H1 (cell line): ENCODE results near the gene EXO1. TPM values are rescaled to one million over a fixed set of nuclear protein-coding genes. Genes with fewer than 3 reads are reported as not detected.

Experiments
- CTCF ChIA-PET: fragments of 300-600 bp; sonication (Branson Sonifier 250); formaldehyde crosslinking; loops from one replicate; lab custom pipeline; 2021; ENCODE audit not compliant: partially characterized antibody; lab: Charles Lee
- POLR2A ChIA-PET: fragments of 300-600 bp; sonication (Branson Sonifier 250); formaldehyde crosslinking; loops from one replicate; lab custom pipeline; 2021; ENCODE audit warnings: inconsistent platforms; ENCODE audit not compliant: partially characterized antibody; lab: Charles Lee
- DNase-seq, 2 experiments: peaks; one replicate each; pipeline versions ENCODE4 v3.0.0 to v3.0.0-alpha.2; 2010 to 2022; ENCODE audit warnings: low spot score in 2 of 2, low read depth in 1 of 2, mixed read lengths in 1 of 2
- FAIRE-seq: peaks from 2 replicates; lab custom pipeline; 2011; peaks lifted over from hg19 to GRCh38; lab: Jason Lieb, UNC
- H2AFZ ChIP-seq: 2 replicates; pipeline ENCODE4 v1.8.1; 2012; ENCODE audit warnings: low read length, inconsistent platforms
- H2AK5ac ChIP-seq: 2 replicates; pipeline ENCODE4 v1.6.1; 2013; ENCODE audit warnings: low read depth, low read length
- H2BK120ac ChIP-seq: replicated peaks from 2 replicates; pipeline ENCODE3; 2013; ENCODE audit warnings: low read depth, low read length, inconsistent platforms
- H2BK12ac ChIP-seq: 2 replicates; pipeline ENCODE4 v1.6.1; 2013; ENCODE audit warnings: low read depth, low read length
- H2BK15ac ChIP-seq: 2 replicates; pipeline ENCODE4 v1.6.1; 2013; ENCODE audit warnings: low read length
- H2BK20ac ChIP-seq: 2 replicates; pipeline ENCODE4 v1.6.1; 2013; ENCODE audit warnings: low read length
- H2BK5ac ChIP-seq: 2 replicates; pipeline ENCODE4 v1.6.1; 2013; ENCODE audit warnings: low read depth, low read length
- H3K14ac ChIP-seq: 2 replicates; pipeline ENCODE4 v1.6.1; 2013; ENCODE audit warnings: inconsistent platforms; ENCODE audit not compliant: insufficient read length
- H3K18ac ChIP-seq: 2 replicates; pipeline ENCODE4 v1.6.1; 2013; ENCODE audit warnings: low read length; ENCODE audit errors: extremely low read depth
- H3K23ac ChIP-seq: 2 replicates; pipeline ENCODE4 v1.6.1; 2013; ENCODE audit warnings: inconsistent platforms; ENCODE audit not compliant: insufficient read length
- H3K23me2 ChIP-seq: 2 replicates; pipeline ENCODE4 v1.6.1; 2013; ENCODE audit warnings: low read depth, low read length
- H3K27ac ChIP-seq: 2 replicates; pipeline ENCODE4 v1.6.1; 2011; ENCODE audit warnings: low read depth, low read length, inconsistent platforms
- H3K27me3 ChIP-seq, 4 experiments: replicated peaks in 1 of 4; 1 replicate in 1 of 4; 2 replicates in 3 of 4; pipeline versions ENCODE4 v1.6.1 to v1.8.1; 2011 to 2013; ENCODE audit warnings: low read length in 3 of 4, mild to moderate bottlenecking in 3 of 4, inconsistent platforms in 2 of 4, mixed read lengths in 2 of 4, moderate library complexity in 1 of 4; ENCODE audit not compliant: control insufficient read depth in 3 of 4, insufficient read depth in 3 of 4; ENCODE audit errors: extremely low read depth in 1 of 4
- H3K36me3 ChIP-seq, 4 experiments: 2 replicates each; pipeline versions ENCODE4 v1.6.1 to v1.8.1; 2011 to 2013; ENCODE audit warnings: mild to moderate bottlenecking in 4 of 4, low read length in 3 of 4, moderate library complexity in 2 of 4, control low read depth in 1 of 4, inconsistent platforms in 1 of 4; ENCODE audit not compliant: insufficient read depth in 4 of 4, control insufficient read depth in 2 of 4
- H3K4ac ChIP-seq: replicated peaks from 2 replicates; pipeline ENCODE3; 2013; ENCODE audit warnings: low read length, low read depth, mixed read lengths, inconsistent platforms; ENCODE audit not compliant: insufficient read length
- H3K4me1 ChIP-seq, 4 experiments: replicated peaks in 1 of 4; 1 replicate in 1 of 4; 2 replicates in 3 of 4; pipeline versions ENCODE4 v1.6.1 to v1.8.1; 2011 to 2013; ENCODE audit warnings: low read length in 3 of 4, inconsistent platforms in 2 of 4, mixed read lengths in 1 of 4; ENCODE audit not compliant: insufficient read depth in 4 of 4, control insufficient read depth in 3 of 4
- H3K4me2 ChIP-seq, 2 experiments: 2 replicates each; pipeline versions ENCODE4 v1.6.1 to v1.8.1; 2011 to 2013; ENCODE audit warnings: low read depth in 2 of 2, low read length in 2 of 2, control low read depth in 1 of 2, inconsistent platforms in 1 of 2, mild to moderate bottlenecking in 1 of 2; ENCODE audit not compliant: insufficient read depth in 1 of 2
- H3K4me3 ChIP-seq, 4 experiments: fragments of 200-600, 300-600 bp in 1 of 4; sonication (generic), shearing (Covaris generic), sonication (Bioruptor Twin) in 1 of 4; 2 replicates each; pipeline versions ENCODE4 v1.5.1 to v1.8.1; 2011 to 2016; ENCODE audit warnings: low read length in 4 of 4, low read depth in 3 of 4, control low read depth in 2 of 4, inconsistent platforms in 2 of 4, mild to moderate bottlenecking in 2 of 4, mixed read lengths in 1 of 4, moderate library complexity in 1 of 4; ENCODE audit not compliant: insufficient read depth in 2 of 4; ENCODE audit errors: extremely low read depth in 1 of 4
- H3K56ac ChIP-seq: replicated peaks from 2 replicates; pipeline ENCODE3; 2013; ENCODE audit warnings: low read depth, mild to moderate bottlenecking, mixed read lengths, low read length, inconsistent platforms; ENCODE audit not compliant: insufficient read length
- H3K79me1 ChIP-seq: 2 replicates; pipeline ENCODE4 v1.6.1; 2013; ENCODE audit warnings: low read depth, low read length, control low read depth
- H3K79me2 ChIP-seq, 2 experiments: 2 replicates each; pipeline versions ENCODE4 v1.6.1 to v1.8.1; 2012 to 2013; ENCODE audit warnings: low read length in 2 of 2, mild to moderate bottlenecking in 2 of 2, inconsistent platforms in 1 of 2; ENCODE audit not compliant: insufficient read depth in 2 of 2, control insufficient read depth in 1 of 2
- H3K9ac ChIP-seq, 4 experiments: replicated peaks in 1 of 4; 1 replicate in 1 of 4; 2 replicates in 3 of 4; pipeline versions ENCODE4 v1.6.1 to v1.8.1; 2011 to 2013; ENCODE audit warnings: low read depth in 3 of 4, low read length in 3 of 4, control low read depth in 2 of 4, mild to moderate bottlenecking in 2 of 4, moderate library complexity in 2 of 4, inconsistent platforms in 1 of 4; ENCODE audit errors: extremely low read depth in 1 of 4
- H3K9me3 ChIP-seq, 2 experiments: 2 replicates each; pipeline versions ENCODE4 v1.6.1 to v1.8.1; 2012 to 2013; ENCODE audit warnings: mild to moderate bottlenecking in 2 of 2, moderate library complexity in 2 of 2, control low read depth in 1 of 2, inconsistent platforms in 1 of 2, low read depth in 1 of 2, low read length in 1 of 2, mixed read lengths in 1 of 2; ENCODE audit not compliant: insufficient read depth in 2 of 2
- H4K20me1 ChIP-seq, 2 experiments: replicated peaks in 1 of 2; 2 replicates each; pipeline versions ENCODE3 to v1.8.1; 2011 to 2013; ENCODE audit warnings: inconsistent platforms in 2 of 2, low read length in 2 of 2, mild to moderate bottlenecking in 1 of 2; ENCODE audit not compliant: insufficient read depth in 2 of 2, control insufficient read depth in 1 of 2
- H4K5ac ChIP-seq: 2 replicates; pipeline ENCODE4 v1.6.1; 2013; ENCODE audit warnings: low read length, low read depth, mixed read lengths, inconsistent platforms; ENCODE audit not compliant: insufficient read length
- H4K8ac ChIP-seq: 2 replicates; pipeline ENCODE4 v1.8.0; 2013; ENCODE audit warnings: mild to moderate bottlenecking, moderate library complexity, low read length, inconsistent platforms; ENCODE audit not compliant: insufficient read depth; ENCODE audit errors: extremely low read depth
- H4K91ac ChIP-seq: replicated peaks from 2 replicates; pipeline ENCODE3; 2013; ENCODE audit warnings: low read length, mixed read lengths, inconsistent platforms; ENCODE audit not compliant: insufficient read length
- RBBP5 ChIP-seq: IDR thresholded peaks from 2 replicates; pipeline ENCODE4 v1.7.1; 2012; ENCODE audit warnings: low read depth, mild to moderate bottlenecking, inconsistent platforms, low read length, moderate library complexity, borderline replicate concordance
- RNF2 ChIP-seq: fragments of 200-900, 300-1000 bp; sonication (generic); IDR thresholded peaks from 2 replicates; pipeline ENCODE4 v1.7.1; 2016; ENCODE audit warnings: borderline replicate concordance, low read depth, mild to moderate bottlenecking, antibody characterized with exemption, low read length; ENCODE audit not compliant: poor library complexity, severe bottlenecking; ENCODE audit errors: missing control alignments
- SAP30 ChIP-seq: fragments of 300-600 bp; sonication (generic); IDR thresholded peaks from 2 replicates; pipeline ENCODE4 v1.7.1; 2012; ENCODE audit warnings: low read length, moderate library complexity, mild to moderate bottlenecking, inconsistent platforms; ENCODE audit not compliant: insufficient read depth, insufficient replicate concordance
- polyA plus RNA-seq, 7 experiments: library from polyadenylated mRNA; depleted of rRNA in 3 of 7; stranded (reverse) in 5 of 7; unstranded in 2 of 7; fragments of >200 nt in 5 of 7; fragments of 200-250 nt in 2 of 7; gene quantifications; 1 replicate in 5 of 7; 2 replicates in 1 of 7; 4 replicates in 1 of 7; pipeline versions ENCODE4 v1.2.1 to v1.2.3, GENCODE V29; 2011 to 2013; ENCODE audit warnings: missing spikeins in 2 of 7, mixed read lengths in 2 of 7
- total RNA-seq: library from RNA; stranded (reverse); fragmentation: NEBNext Ultra II Directional; extraction: Animal tissue kit (Norgen Biotek cat#: 25700); gene quantifications from 2 replicates; pipeline ENCODE4 v1.2.1, GENCODE V29; 2021

Gene EXO1
- total and polyA plus RNA-seq, 2 of the 8 experiments (the other 6 are each of a cell fraction or from before 2014, with no cell fraction given) = 9.2 to 43.0 TPM

DNA sequence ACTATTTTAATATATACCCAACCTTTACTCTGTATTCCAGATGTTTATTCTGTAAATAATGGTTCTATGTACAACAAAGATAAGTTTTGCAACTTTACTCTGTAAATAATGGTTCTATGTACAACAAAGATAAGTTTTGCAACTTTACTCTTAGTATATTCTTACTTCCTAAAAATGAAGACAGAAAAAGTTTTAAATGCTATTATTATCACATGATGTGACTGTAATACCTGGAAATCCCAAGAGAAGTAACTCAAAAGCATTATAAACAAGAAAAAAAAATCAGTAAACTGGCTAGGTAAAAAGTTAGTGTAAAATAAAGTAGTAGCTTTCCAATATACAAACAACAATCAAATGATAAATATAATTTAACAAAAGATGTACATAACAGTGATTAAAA is 18.5 kb upstream of the EXO1 start:
- POLR2A ChIA-PET = no interaction called here
- Histone ChIP-seq H4K20me1 (no peaks in the 10 kb centered on the region), H3K18ac (no peak overlapping the region), H3K9me3 (no peaks in the 10 kb centered on the region), H2AFZ (no peak overlapping the region), H4K8ac (no peak overlapping the region), H2BK20ac (no peak overlapping the region), H2BK15ac (no peak overlapping the region), H3K79me1 (no peaks in the 10 kb centered on the region), H2BK12ac (no peak overlapping the region), H3K23ac (no peak overlapping the region), H3K14ac (no peak overlapping the region), H3K4ac (no peak overlapping the region), H3K79me2 (no peaks in the 10 kb centered on the region), H3K56ac (no peak overlapping the region), H2AK5ac (no peak overlapping the region), H2BK5ac (no peak overlapping the region), H3K27ac (no peak overlapping the region), H4K5ac (no peak overlapping the region), H2BK120ac (no peak overlapping the region), H3K4me2 (no peak overlapping the region), H3K9ac (no peak overlapping the region), H4K91ac (no peak overlapping the region), H3K36me3 (no peaks in the 10 kb centered on the region), H3K4me1 (no peaks in the 10 kb centered on the region), H3K27me3 (no peaks in the 10 kb centered on the region), H3K4me3 (no peak overlapping the region), H3K23me2 (no peaks in the 10 kb centered on the region)
- no peak for DNase-seq
- CTCF ChIA-PET = interaction anchor here (0.9 to 1.6 kb wide), 5 partner anchors 29 to 224 kb away, joined by 3 to 5 read pairs (median 3); no protein-coding TSS in a partner anchor
- no peak for FAIRE-seq
- TF ChIP-seq SAP30 (no peak), RNF2 (no peak), RBBP5 (no peak)
